Astrocyte of the hippocampus (primary cell): ENCODE data around the gene CD14.
"Not testable (repeated sequence)": the region's sequence is repeated elsewhere in the genome, so short reads cannot be mapped to it uniquely, and the experiment has no call there.

Source experiments
- DNase-seq: peaks from one replicate; pipeline ENCODE4 v3.0.0; 2011; ENCODE audit warnings: low read depth, low spot score

Gene CD14

DNA sequence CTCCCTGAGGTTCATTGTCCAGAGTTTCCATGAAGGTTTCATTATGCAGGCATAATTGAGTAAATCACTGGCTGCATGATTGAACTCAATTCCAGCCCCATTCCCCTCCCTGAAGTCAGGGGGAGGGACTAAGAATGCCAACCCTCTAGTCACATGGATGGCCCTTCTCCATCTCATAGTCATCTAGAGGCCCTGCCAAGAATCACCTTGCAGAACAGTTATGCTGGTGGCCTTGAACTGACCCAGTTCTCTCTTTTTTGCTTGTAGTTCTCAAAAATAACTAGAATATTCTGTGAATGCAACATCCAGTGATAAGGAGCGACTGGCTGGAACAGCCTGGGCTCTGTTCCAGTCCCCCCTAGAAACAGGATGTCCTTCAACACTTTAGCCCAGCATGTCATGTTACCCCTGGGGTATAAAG lies 36.6 kb downstream of the CD14 start:
- DNase-seq: peak; percentile 62

GRCh38 chr5:140595538-140596300 lies 37.3 kb downstream of the CD14 start:
- no peak for DNase-seq

DNA sequence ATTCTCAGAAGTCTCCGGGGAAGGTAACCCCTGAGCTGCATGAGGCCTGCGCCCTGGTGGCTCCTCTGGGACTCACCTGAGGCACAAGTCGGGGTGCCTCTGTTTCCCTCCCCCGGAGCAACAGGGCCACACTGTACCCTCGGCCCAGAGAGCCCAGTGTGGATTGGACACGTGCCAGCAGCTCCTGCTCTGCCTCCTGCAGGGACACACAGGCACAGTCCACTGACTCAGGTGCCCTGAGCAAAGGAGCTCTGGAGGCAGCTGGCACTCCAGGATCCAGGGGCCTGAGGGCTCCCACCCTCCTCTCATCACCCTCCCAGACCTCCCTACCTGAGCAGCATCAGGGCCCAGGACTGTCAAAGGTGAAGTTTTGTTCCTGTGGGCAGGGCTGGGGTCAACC lies 38.8 kb downstream of the CD14 start:
- DNase-seq: no peak

GRCh38 chr5:140593070-140593469 lies 39.9 kb downstream of the CD14 start:
- not testable (repeated sequence) for DNase-seq

GRCh38 chr5:140591747-140592372 lies 41.1 kb downstream of the CD14 start:
- no peak for DNase-seq

- DNase-seq: no peak
Observed at GRCh38 chr5:140590861-140591260, 42.1 kb downstream of the CD14 start.

DNA sequence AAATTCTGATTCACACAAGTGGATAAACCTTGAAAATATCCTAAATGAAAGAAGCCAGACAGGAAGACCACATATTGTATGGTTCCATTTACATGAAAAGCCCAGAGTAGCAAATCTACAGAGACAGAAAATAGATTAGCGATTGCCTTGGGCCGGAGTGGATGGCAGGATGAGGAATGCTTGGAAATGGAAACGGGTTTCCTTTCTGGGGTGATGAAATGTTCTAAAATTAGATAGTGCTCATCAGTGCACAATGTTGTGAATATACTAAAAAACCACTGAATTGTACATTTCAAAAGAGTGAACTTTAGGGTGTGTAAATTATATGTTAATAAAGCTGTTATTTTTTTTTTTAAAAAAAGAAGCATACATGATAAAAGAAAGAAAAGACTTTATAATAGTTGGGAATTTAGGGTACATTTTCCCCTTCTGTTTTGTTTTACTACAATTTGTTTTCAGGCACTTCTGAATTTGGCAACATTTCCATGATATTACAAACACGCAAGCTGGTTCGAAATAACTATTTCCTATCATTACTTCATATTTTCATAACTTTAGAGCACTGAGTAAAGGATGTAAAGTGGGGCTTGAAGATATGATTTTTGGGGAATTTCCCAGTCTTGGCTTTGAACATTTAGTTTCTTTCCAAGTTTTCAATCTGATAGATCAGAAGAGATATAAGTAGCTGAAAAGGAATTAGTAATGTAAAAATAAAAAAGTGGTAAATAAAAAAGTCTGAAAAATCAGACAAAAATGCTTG lies 44.5 kb downstream of the CD14 start:
- no peak for DNase-seq

GRCh38 chr5:140587495-140587894 lies 45.5 kb downstream of the CD14 start:
- no peak for DNase-seq
